ENCODE data around the gene F7. TPM values are rescaled to one million over a fixed set of nuclear protein-coding genes. Genes with fewer than 3 reads are reported as not detected.

The F7 gene
- polyA plus RNA-seq, 1 donor = 38.1 TPM

DNA sequence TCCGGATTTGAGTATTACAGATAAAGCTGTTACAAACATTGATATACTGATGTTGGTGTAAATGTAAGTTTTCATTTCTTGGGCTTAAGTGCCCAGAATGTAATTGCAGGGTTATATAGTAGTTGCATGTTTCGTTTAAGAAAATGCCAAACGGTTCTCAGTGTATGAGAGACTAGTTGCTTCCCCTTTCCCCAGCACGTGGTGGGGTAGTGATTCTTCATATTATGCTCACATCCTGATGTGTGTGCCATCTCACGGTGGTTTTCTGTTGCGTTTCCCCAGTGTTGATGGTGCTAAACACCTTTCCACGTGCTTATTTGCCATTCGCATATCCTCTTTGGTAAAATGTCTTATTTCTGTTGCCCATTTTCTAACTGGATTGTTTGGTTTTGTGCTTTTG, 34.7 kb upstream of the F7 start:
- H3K4me3 ChIP-seq (ENCODE audit: low read length) = no peak overlapping the region
- 91% methylated on average over 5 of the region's 8 CpGs for WGBS (ENCODE audit: insufficient coverage, low lambda C conversion rate)
- peaks cover 40% of the 10 kb centered on the region for H3K36me3 ChIP-seq (ENCODE audit: control insufficient read depth, insufficient read depth, low read length)
- DNase-seq = no peak
- no peaks in the 10 kb centered on the region for H3K4me1 ChIP-seq (ENCODE audit: control insufficient read depth, insufficient read depth, low read length)
- H3K27ac ChIP-seq (ENCODE audit: low read length) = no peak overlapping the region
- H3K27me3 ChIP-seq (ENCODE audit: control insufficient read depth, insufficient read depth, low read length) = no peaks in the 10 kb centered on the region
- H3K9me3 ChIP-seq (ENCODE audit: control insufficient read depth, low read depth, low read length) = no peaks in the 10 kb centered on the region

DNA sequence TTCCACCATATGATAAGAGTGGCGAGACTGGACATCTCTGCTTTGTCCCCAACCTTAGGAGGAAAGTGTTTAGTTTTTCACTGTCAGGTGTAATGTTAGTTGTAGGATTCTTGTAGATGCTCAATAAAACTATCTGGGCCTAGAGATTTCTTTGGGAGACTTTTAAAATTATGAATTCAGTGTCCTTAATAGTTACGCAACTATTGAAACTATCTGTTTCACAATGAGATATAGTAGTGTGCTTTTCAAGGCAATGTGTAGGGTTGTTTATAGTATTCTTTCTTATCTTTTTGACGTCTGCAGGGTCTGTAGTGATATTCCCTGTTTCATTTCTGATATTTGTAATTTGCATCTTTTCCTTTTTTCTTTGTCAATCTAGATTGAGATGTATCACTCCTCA, 33.2 kb upstream of the F7 start:
- Histone ChIP-seq H3K27me3 (ENCODE audit: control insufficient read depth, insufficient read depth, low read length) (no peaks in the 10 kb centered on the region), H3K4me3 (ENCODE audit: low read length) (no peak overlapping the region), H3K4me1 (ENCODE audit: control insufficient read depth, insufficient read depth, low read length) (no peaks in the 10 kb centered on the region), H3K36me3 (ENCODE audit: control insufficient read depth, insufficient read depth, low read length) (peaks cover 47% of the 10 kb centered on the region), H3K9me3 (ENCODE audit: control insufficient read depth, low read depth, low read length) (peaks cover 3% of the 10 kb centered on the region), H3K27ac (ENCODE audit: low read length) (no peak overlapping the region)
- WGBS (ENCODE audit: insufficient coverage, low lambda C conversion rate) = 86% methylated on average over 2 of the region's 3 CpGs
- DNase-seq = no peak

DNA sequence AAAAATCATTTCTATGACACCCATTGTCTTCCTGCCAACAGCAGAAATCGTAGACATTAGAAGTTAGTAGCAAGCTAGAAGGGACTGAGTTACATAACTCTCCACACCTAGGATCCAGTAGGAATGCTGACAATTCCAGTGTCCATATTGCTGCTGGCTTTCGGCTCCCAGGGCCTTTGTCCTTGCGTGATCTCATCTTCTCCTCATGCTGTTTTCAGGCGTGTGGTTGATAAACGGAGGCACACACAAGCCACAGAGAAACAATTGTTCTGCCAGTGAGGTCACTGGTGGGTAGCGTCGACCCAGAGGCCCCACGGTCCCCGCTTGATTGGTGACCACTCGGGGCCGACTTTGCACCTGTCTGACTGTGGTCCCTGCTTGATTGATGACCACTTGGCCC, 31.6 kb upstream of the F7 start:
- no peaks in the 10 kb centered on the region for H3K4me1 ChIP-seq (ENCODE audit: control insufficient read depth, insufficient read depth, low read length)
- H3K36me3 ChIP-seq (ENCODE audit: control insufficient read depth, insufficient read depth, low read length) = peaks cover 56% of the 10 kb centered on the region
- no peak for DNase-seq
- H3K9me3 ChIP-seq (ENCODE audit: control insufficient read depth, low read depth, low read length) = peaks cover 6% of the 10 kb centered on the region
- no peak overlapping the region for H3K4me3 ChIP-seq (ENCODE audit: low read length)
- H3K27me3 ChIP-seq (ENCODE audit: control insufficient read depth, insufficient read depth, low read length) = no peaks in the 10 kb centered on the region
- H3K27ac ChIP-seq (ENCODE audit: low read length) = no peak overlapping the region
- no CpG with 5 or more reads among the region's 11 CpGs for WGBS (ENCODE audit: insufficient coverage, low lambda C conversion rate)

DNA sequence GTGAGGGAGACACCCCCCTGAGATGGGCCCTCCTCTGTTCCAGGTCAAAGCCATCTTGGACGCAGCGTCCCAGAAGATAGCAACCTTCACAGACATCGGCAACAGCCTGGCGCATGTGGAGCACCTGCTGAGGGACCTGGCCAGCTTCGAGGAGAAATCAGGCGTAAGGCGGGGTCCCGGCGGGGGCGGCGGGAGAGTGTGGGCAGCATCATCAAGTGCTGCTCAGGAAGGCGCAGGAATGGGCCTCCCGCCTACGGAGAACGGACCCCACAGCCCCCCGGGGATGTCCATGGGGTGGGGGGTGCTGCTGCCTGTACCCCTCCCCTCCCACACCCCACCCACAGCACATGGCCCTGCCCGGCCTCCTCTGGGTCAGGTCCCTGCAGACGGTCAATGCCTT, 31.2 kb upstream of the F7 start:
- Histone ChIP-seq H3K4me3 (ENCODE audit: low read length) (no peak overlapping the region), H3K9me3 (ENCODE audit: control insufficient read depth, low read depth, low read length) (peaks cover 6% of the 10 kb centered on the region), H3K27ac (ENCODE audit: low read length) (no peak overlapping the region), H3K27me3 (ENCODE audit: control insufficient read depth, insufficient read depth, low read length) (no peaks in the 10 kb centered on the region), H3K36me3 (ENCODE audit: control insufficient read depth, insufficient read depth, low read length) (peaks cover 61% of the 10 kb centered on the region), H3K4me1 (ENCODE audit: control insufficient read depth, insufficient read depth, low read length) (no peaks in the 10 kb centered on the region)
- DNase-seq = no peak
- no CpG with 5 or more reads among the region's 18 CpGs for WGBS (ENCODE audit: insufficient coverage, low lambda C conversion rate)

DNA sequence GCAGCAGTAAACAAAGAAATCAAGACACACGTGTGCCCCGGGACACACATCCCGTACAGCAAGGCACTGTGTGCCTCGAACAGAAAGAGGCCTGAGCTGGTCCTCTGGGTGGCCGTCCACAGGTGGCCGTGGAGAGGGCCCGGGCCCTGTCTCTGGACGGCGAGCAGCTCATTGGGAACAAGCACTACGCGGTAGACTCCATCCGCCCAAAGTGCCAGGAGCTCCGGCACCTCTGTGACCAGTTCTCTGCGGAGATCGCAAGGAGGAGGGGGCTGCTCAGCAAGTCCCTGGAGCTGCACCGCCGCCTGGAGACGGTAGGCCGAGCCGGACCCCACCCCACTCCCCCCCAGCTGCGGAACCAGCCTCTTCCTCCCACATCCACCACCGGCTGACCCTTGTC, 30.7 kb upstream of the F7 start:
- DNase-seq = no peak
- Histone ChIP-seq H3K27ac (ENCODE audit: low read length) (no peak overlapping the region), H3K27me3 (ENCODE audit: control insufficient read depth, insufficient read depth, low read length) (no peaks in the 10 kb centered on the region), H3K4me1 (ENCODE audit: control insufficient read depth, insufficient read depth, low read length) (no peaks in the 10 kb centered on the region), H3K36me3 (ENCODE audit: control insufficient read depth, insufficient read depth, low read length) (peaks cover 59% of the 10 kb centered on the region), H3K9me3 (ENCODE audit: control insufficient read depth, low read depth, low read length) (peaks cover 6% of the 10 kb centered on the region), H3K4me3 (ENCODE audit: low read length) (no peak overlapping the region)
- no CpG with 5 or more reads among the region's 22 CpGs for WGBS (ENCODE audit: insufficient coverage, low lambda C conversion rate)

DNA sequence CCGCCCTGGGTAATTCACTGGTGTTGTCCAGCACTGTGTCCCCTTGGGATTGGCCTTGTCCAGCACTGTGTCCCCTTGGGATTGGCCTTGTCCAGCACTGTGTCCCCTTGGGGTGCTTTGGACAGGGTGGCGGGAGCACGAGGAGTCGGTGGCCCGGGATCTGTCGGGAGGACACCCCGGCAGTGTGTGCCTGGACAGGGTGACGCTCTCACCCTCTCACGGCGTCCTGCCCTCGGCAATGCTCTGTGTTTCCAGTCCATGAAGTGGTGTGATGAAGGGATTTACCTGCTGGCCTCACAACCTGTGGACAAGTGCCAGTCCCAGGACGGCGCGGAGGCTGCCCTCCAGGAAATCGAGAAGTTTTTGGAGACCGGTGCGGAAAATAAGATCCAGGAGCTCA, 29.9 kb upstream of the F7 start:
- Histone ChIP-seq H3K36me3 (ENCODE audit: control insufficient read depth, insufficient read depth, low read length) (peaks cover 56% of the 10 kb centered on the region), H3K27me3 (ENCODE audit: control insufficient read depth, insufficient read depth, low read length) (no peaks in the 10 kb centered on the region), H3K4me3 (ENCODE audit: low read length) (no peak overlapping the region), H3K27ac (ENCODE audit: low read length) (no peak overlapping the region), H3K4me1 (ENCODE audit: control insufficient read depth, insufficient read depth, low read length) (no peaks in the 10 kb centered on the region), H3K9me3 (ENCODE audit: control insufficient read depth, low read depth, low read length) (peaks cover 6% of the 10 kb centered on the region)
- WGBS (ENCODE audit: insufficient coverage, low lambda C conversion rate) = 93% methylated on average over 3 of the region's 17 CpGs
- no peak for DNase-seq

DNA sequence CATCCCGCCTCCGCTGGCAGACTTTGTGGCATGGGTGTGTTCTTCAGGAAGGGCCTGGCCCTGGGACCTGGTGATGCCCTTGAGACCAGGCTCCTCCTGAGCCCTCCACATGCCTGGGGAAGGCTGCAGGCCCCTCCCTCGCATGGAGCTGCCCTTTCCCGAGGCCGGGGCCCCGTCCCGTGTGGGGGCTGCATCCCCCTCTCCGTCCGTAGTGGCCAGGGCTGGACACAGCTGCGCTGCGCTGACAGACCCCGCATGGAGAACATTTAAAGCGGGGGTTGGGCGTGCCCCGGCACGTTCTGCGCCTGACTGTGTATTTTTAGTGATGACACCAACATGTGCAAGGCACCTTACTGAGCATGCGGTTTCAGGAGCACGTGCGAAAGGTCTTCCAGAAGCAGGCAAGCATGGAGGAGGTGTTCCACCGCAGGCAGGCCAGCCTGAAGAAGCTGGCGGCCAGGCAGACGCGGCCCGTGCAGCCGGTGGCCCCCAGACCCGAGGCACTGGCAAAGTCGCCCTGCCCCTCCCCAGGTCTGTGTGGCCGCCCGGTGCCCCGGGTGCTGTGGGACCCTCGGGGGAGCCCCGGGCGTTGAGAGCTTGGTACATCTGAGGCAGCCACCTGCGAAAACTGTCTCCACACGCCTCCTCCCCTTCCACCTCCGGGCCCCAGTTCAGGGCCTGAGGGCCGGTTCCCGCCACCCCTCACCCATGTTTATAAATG, 28.8 kb upstream of the F7 start:
- H3K27me3 ChIP-seq (ENCODE audit: control insufficient read depth, insufficient read depth, low read length) = no peaks in the 10 kb centered on the region
- peaks cover 63% of the 10 kb centered on the region for H3K36me3 ChIP-seq (ENCODE audit: control insufficient read depth, insufficient read depth, low read length)
- no peak overlapping the region for H3K4me3 ChIP-seq (ENCODE audit: low read length)
- peaks cover 6% of the 10 kb centered on the region for H3K9me3 ChIP-seq (ENCODE audit: control insufficient read depth, low read depth, low read length)
- no peak overlapping the region for H3K27ac ChIP-seq (ENCODE audit: low read length)
- no CpG with 5 or more reads among the region's 39 CpGs for WGBS (ENCODE audit: insufficient coverage, low lambda C conversion rate)
- no peaks in the 10 kb centered on the region for H3K4me1 ChIP-seq (ENCODE audit: control insufficient read depth, insufficient read depth, low read length)
- DNase-seq = no peak

DNA sequence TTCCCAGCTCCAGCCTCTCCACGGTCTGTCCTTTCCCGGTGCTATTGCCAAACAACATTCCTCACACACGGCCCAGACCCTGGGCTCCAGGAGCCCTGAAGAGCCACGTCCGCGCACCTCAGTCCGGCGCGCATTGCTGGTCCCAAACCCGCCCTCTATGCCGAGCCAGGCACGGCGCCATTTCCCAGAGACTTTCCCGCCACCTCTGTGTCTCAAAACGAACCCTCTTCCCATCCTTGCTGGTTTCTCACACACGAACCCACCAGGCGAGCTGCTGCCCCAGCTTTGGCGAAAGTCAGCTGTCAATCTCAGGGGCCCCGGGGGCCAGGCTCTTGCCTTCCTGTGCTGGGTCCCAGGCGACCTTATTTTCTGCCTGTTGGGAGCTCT, 28.0 kb upstream of the F7 start:
- Histone ChIP-seq H3K4me1 (ENCODE audit: control insufficient read depth, insufficient read depth, low read length) (no peaks in the 10 kb centered on the region), H3K27me3 (ENCODE audit: control insufficient read depth, insufficient read depth, low read length) (no peaks in the 10 kb centered on the region), H3K9me3 (ENCODE audit: control insufficient read depth, low read depth, low read length) (peaks cover 6% of the 10 kb centered on the region), H3K27ac (ENCODE audit: low read length) (no peak overlapping the region), H3K4me3 (ENCODE audit: low read length) (no peak overlapping the region), H3K36me3 (ENCODE audit: control insufficient read depth, insufficient read depth, low read length) (peaks cover 63% of the 10 kb centered on the region)
- no CpG with 5 or more reads among the region's 20 CpGs for WGBS (ENCODE audit: insufficient coverage, low lambda C conversion rate)
- no peak for DNase-seq

DNA sequence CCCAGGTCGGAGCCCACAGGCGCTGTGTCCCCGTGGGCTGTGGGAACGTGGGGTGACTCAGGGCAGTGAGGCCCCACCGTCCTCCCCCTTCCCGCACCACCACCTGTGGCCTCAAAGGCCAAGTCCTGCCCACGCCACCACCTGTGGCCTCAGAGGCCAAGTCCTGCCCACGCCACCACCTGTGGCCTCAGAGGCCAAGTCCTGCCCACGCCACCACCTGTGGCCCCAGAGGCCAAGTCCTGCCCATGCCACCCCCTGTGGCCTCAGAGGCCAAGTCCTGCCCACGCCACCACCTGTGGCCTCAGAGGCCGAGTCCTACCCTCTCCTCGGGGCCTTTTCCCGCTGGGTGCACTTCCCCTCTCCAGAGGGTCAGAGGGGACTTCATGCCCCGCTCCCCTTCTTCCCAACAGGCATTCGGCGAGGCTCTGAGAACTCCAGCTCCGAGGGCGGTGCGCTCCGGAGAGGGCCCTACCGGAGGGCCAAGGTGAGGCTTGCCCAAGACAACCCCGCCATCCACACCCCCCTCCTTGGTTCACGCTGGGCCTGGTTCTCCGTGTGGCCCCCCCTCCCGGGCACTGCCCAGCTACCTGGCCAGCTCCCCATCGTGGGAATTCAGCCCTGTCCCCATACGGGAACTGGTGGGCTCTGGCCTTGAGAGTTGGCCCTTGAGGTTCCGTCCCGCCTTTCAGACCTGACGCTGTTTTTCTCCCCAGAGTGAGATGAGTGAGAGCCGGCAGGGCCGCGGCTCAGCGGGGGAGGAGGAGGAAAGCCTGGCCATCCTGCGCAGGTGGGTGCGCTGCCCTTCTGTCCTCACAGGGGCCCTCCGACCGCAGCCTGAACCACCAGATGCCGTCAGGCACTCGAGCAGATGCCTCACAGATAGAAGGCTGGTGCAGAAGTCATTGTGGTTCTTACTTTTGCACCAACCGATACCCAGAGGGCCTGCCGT, 27.4 kb upstream of the F7 start:
- Histone ChIP-seq H3K36me3 (ENCODE audit: control insufficient read depth, insufficient read depth, low read length) (peaks cover 63% of the 10 kb centered on the region), H3K9me3 (ENCODE audit: control insufficient read depth, low read depth, low read length) (peaks cover 6% of the 10 kb centered on the region), H3K4me3 (ENCODE audit: low read length) (no peak overlapping the region), H3K27me3 (ENCODE audit: control insufficient read depth, insufficient read depth, low read length) (no peaks in the 10 kb centered on the region), H3K4me1 (ENCODE audit: control insufficient read depth, insufficient read depth, low read length) (no peaks in the 10 kb centered on the region), H3K27ac (ENCODE audit: low read length) (no peak overlapping the region)
- WGBS (ENCODE audit: insufficient coverage, low lambda C conversion rate) = no CpG with 5 or more reads among the region's 42 CpGs
- DNase-seq = no peak

DNA sequence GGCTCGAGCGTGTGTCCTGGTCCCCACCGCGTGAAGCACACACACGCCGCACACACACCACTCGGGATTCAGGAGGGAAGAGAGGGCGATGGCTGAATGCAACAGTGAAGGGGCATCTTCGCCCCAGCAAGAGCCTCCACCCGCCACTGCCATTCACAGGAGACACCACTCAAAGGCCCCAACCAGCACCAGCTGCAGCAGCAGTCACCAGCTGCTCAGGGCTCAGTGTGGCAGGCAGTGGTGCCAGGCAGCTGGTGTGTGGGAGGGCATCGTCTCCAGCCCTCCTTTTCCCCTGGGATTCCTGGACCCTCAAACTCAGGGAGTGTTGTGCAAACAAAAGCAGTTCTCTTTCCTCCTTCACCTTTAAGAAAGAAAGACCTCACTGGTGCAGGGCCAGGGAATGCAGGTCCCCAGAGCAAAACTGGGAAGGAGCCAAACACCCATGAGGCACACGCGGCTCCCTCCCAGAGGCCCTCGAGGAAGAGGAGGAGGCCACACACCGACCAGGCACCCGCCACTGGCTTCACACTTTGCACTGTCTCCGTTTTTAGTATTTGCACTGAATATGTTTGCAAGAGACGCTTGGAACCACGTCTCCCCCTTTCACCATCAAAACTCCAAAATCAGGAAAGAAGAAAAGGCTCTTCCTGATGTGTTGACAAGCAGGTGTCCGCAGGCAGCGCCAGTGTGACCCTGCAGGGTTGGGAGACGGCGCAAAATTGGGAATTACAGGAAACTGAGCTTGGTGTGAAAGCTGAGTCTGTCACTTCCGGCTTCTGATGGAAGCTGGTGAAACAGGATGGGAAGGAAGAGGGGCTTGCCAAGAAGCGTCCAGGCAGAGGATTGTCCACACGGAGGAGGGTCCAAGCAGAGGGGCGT, 26.4 kb upstream of the F7 start:
- no peak for DNase-seq
- H3K9me3 ChIP-seq (ENCODE audit: control insufficient read depth, low read depth, low read length) = peaks cover 6% of the 10 kb centered on the region
- H3K36me3 ChIP-seq (ENCODE audit: control insufficient read depth, insufficient read depth, low read length) = peaks cover 62% of the 10 kb centered on the region
- H3K4me3 ChIP-seq (ENCODE audit: low read length) = no peak overlapping the region
- H3K4me1 ChIP-seq (ENCODE audit: control insufficient read depth, insufficient read depth, low read length) = no peaks in the 10 kb centered on the region
- H3K27me3 ChIP-seq (ENCODE audit: control insufficient read depth, insufficient read depth, low read length) = no peaks in the 10 kb centered on the region
- WGBS (ENCODE audit: insufficient coverage, low lambda C conversion rate) = no CpG with 5 or more reads among the region's 27 CpGs
- no peak overlapping the region for H3K27ac ChIP-seq (ENCODE audit: low read length)
